Mucosa of stomach (tissue), 1 donor: ENCODE data around the gene TMPRSS2.

ENCODE experiments used
- H3K27me3 ChIP-seq: one replicate; pipeline ENCODE4 v1.7.0; 2013; ENCODE audit warnings: mild to moderate bottlenecking, low read length; ENCODE audit not compliant: control insufficient read depth, insufficient read depth
- H3K36me3 ChIP-seq: one replicate; pipeline ENCODE4 v1.7.0; 2013; ENCODE audit warnings: low read length; ENCODE audit not compliant: control insufficient read depth, insufficient read depth
- H3K4me1 ChIP-seq: one replicate; pipeline ENCODE4 v1.7.0; 2013; ENCODE audit warnings: mild to moderate bottlenecking, low read length; ENCODE audit not compliant: control insufficient read depth, insufficient read depth
- H3K4me3 ChIP-seq: one replicate; pipeline ENCODE4 v1.7.0; 2013; ENCODE audit warnings: low read length
- H3K9ac ChIP-seq: one replicate; pipeline ENCODE4 v1.7.0; 2013; ENCODE audit warnings: mild to moderate bottlenecking, low read length, moderate library complexity
- H3K9me3 ChIP-seq: one replicate; pipeline ENCODE4 v1.7.0; 2013; ENCODE audit warnings: mild to moderate bottlenecking, low read length, moderate library complexity; ENCODE audit not compliant: control insufficient read depth
- donor health status: Pancreatic carcinoma.

Gene TMPRSS2

GRCh38 chr21:41506611-41507520 lies 1.1 kb downstream of the TMPRSS2 start:
- Histone ChIP-seq H3K36me3 (no peaks in the 10 kb centered on the region), H3K4me1 (peaks cover 45% of the 10 kb centered on the region), H3K9ac (peak overlapping the region; percentile 94), H3K27me3 (peaks cover 9% of the 10 kb centered on the region), H3K4me3 (peak overlapping the region; percentile 72), H3K9me3 (no peaks in the 10 kb centered on the region)

GRCh38 chr21:41506005-41506594 lies 1.9 kb downstream of the TMPRSS2 start:
- Histone ChIP-seq H3K9ac (peak overlapping the region; percentile 94), H3K9me3 (no peaks in the 10 kb centered on the region), H3K4me3 (peak overlapping the region; percentile 72), H3K4me1 (peaks cover 53% of the 10 kb centered on the region), H3K36me3 (no peaks in the 10 kb centered on the region), H3K27me3 (peaks cover 9% of the 10 kb centered on the region)

GRCh38 chr21:41504030-41504429 lies 3.9 kb downstream of the TMPRSS2 start:
- Histone ChIP-seq H3K9me3 (no peaks in the 10 kb centered on the region), H3K36me3 (no peaks in the 10 kb centered on the region), H3K27me3 (peaks cover 9% of the 10 kb centered on the region), H3K4me3 (peak overlapping the region; percentile 39), H3K4me1 (peaks cover 64% of the 10 kb centered on the region), H3K9ac (peak overlapping the region; percentile 94)

- no peak overlapping the region for H3K4me3 ChIP-seq
- peaks cover 68% of the 10 kb centered on the region for H3K4me1 ChIP-seq
- peaks cover 5% of the 10 kb centered on the region for H3K27me3 ChIP-seq
Measured at GRCh38 chr21:41503331-41503730, 4.6 kb downstream of the TMPRSS2 start.

GRCh38 chr21:41501919-41502318 lies 6.0 kb downstream of the TMPRSS2 start:
- Histone ChIP-seq H3K27me3 (peaks cover 4% of the 10 kb centered on the region), H3K4me1 (peaks cover 79% of the 10 kb centered on the region), H3K36me3 (no peaks in the 10 kb centered on the region), H3K9me3 (no peaks in the 10 kb centered on the region), H3K9ac (peak overlapping the region; percentile 22), H3K4me3 (no peak overlapping the region)

More at GRCh38 chr21:41503331-41503730, 4.6 kb downstream of the TMPRSS2 start:
- H3K9me3 ChIP-seq = no peaks in the 10 kb centered on the region
- H3K9ac ChIP-seq = peak overlapping the region; percentile 94
- no peaks in the 10 kb centered on the region for H3K36me3 ChIP-seq

GRCh38 chr21:41500931-41501381 lies 7.0 kb downstream of the TMPRSS2 start:
- no peak overlapping the region for H3K4me3 ChIP-seq
- peak overlapping the region; percentile 28 for H3K9ac ChIP-seq
- H3K36me3 ChIP-seq = no peaks in the 10 kb centered on the region
- no peaks in the 10 kb centered on the region for H3K9me3 ChIP-seq
- no peaks in the 10 kb centered on the region for H3K27me3 ChIP-seq
- peaks cover 83% of the 10 kb centered on the region for H3K4me1 ChIP-seq

- Histone ChIP-seq H3K4me1 (peaks cover 80% of the 10 kb centered on the region), H3K4me3 (no peak overlapping the region), H3K27me3 (no peaks in the 10 kb centered on the region), H3K9ac (peak overlapping the region; percentile 28), H3K36me3 (no peaks in the 10 kb centered on the region), H3K9me3 (no peaks in the 10 kb centered on the region)
Measured at GRCh38 chr21:41500363-41500762, 7.6 kb downstream of the TMPRSS2 start.

- H3K9ac ChIP-seq = peak overlapping the region; percentile 26
- H3K4me3 ChIP-seq = no peak overlapping the region
Measured at GRCh38 chr21:41499920-41500319, 8.0 kb downstream of the TMPRSS2 start.

GRCh38 chr21:41497788-41498187 lies 10.2 kb downstream of the TMPRSS2 start:
- Histone ChIP-seq H3K4me3 (no peak overlapping the region), H3K4me1 (peaks cover 55% of the 10 kb centered on the region), H3K27me3 (no peaks in the 10 kb centered on the region), H3K9me3 (no peaks in the 10 kb centered on the region), H3K36me3 (peaks cover 6% of the 10 kb centered on the region), H3K9ac (no peak overlapping the region)

More at GRCh38 chr21:41499920-41500319, 8.0 kb downstream of the TMPRSS2 start:
- Histone ChIP-seq H3K4me1 (peaks cover 76% of the 10 kb centered on the region), H3K36me3 (no peaks in the 10 kb centered on the region), H3K27me3 (no peaks in the 10 kb centered on the region), H3K9me3 (no peaks in the 10 kb centered on the region)

- H3K27me3 ChIP-seq = no peaks in the 10 kb centered on the region
- no peak overlapping the region for H3K9ac ChIP-seq
- H3K4me1 ChIP-seq = peaks cover 49% of the 10 kb centered on the region
- H3K4me3 ChIP-seq = no peak overlapping the region
- no peaks in the 10 kb centered on the region for H3K9me3 ChIP-seq
- H3K36me3 ChIP-seq = peaks cover 6% of the 10 kb centered on the region
Measured at GRCh38 chr21:41497008-41497407, 10.9 kb downstream of the TMPRSS2 start.

- H3K9ac ChIP-seq = no peak overlapping the region
- peaks cover 9% of the 10 kb centered on the region for H3K36me3 ChIP-seq
- peaks cover 28% of the 10 kb centered on the region for H3K4me1 ChIP-seq
- no peaks in the 10 kb centered on the region for H3K27me3 ChIP-seq
- no peak overlapping the region for H3K4me3 ChIP-seq
- H3K9me3 ChIP-seq = no peaks in the 10 kb centered on the region
Measured at GRCh38 chr21:41494242-41494641, 13.7 kb downstream of the TMPRSS2 start.

- Histone ChIP-seq H3K4me3 (no peak overlapping the region), H3K9me3 (no peaks in the 10 kb centered on the region), H3K4me1 (peaks cover 32% of the 10 kb centered on the region), H3K36me3 (peaks cover 21% of the 10 kb centered on the region), H3K9ac (no peak overlapping the region), H3K27me3 (peaks cover 2% of the 10 kb centered on the region)
Measured at GRCh38 chr21:41491412-41491811, 16.5 kb downstream of the TMPRSS2 start.
